PFSK-1 (cell line): ENCODE measurements around the gene COG3.

Source experiments
- POLR2AphosphoS5 ChIP-seq: IDR thresholded peaks from 2 replicates; pipeline ENCODE4 v1.6.1; 2012; ENCODE audit warnings: low read depth, mild to moderate bottlenecking, control low read depth, low read length, moderate library complexity
- SIN3A ChIP-seq: IDR thresholded peaks from 2 replicates; pipeline ENCODE4 v1.6.1; 2012; ENCODE audit warnings: mild to moderate bottlenecking, low read length, moderate library complexity, borderline replicate concordance; ENCODE audit not compliant: insufficient read depth
- TAF1 ChIP-seq: IDR thresholded peaks from 2 replicates; pipeline ENCODE4 v1.6.1; 2012; ENCODE audit warnings: low read length, control low read depth, borderline replicate concordance; ENCODE audit not compliant: insufficient read depth
- TF ChIP-seq, protein P1 (sequence below), 2 experiments: IDR thresholded peaks; 2 replicates each; pipeline versions ENCODE4 v1.6.1 to v1.8.0; 2011 to 2012; ENCODE audit warnings: low read depth in 2 of 2, low read length in 2 of 2, control low read depth in 1 of 2, inconsistent platforms in 1 of 2, mild to moderate bottlenecking in 1 of 2, moderate library complexity in 1 of 2; ENCODE audit not compliant: insufficient read depth in 1 of 2

GRCh38 chr13:45448965-45449559, 15.7 kb upstream of the COG3 start:
- TF ChIP-seq POLR2AphosphoS5 = no peak
- no peak for TF ChIP-seq TAF1
- TF ChIP-seq SIN3A = no peak
- TF ChIP-seq, protein P1, sequence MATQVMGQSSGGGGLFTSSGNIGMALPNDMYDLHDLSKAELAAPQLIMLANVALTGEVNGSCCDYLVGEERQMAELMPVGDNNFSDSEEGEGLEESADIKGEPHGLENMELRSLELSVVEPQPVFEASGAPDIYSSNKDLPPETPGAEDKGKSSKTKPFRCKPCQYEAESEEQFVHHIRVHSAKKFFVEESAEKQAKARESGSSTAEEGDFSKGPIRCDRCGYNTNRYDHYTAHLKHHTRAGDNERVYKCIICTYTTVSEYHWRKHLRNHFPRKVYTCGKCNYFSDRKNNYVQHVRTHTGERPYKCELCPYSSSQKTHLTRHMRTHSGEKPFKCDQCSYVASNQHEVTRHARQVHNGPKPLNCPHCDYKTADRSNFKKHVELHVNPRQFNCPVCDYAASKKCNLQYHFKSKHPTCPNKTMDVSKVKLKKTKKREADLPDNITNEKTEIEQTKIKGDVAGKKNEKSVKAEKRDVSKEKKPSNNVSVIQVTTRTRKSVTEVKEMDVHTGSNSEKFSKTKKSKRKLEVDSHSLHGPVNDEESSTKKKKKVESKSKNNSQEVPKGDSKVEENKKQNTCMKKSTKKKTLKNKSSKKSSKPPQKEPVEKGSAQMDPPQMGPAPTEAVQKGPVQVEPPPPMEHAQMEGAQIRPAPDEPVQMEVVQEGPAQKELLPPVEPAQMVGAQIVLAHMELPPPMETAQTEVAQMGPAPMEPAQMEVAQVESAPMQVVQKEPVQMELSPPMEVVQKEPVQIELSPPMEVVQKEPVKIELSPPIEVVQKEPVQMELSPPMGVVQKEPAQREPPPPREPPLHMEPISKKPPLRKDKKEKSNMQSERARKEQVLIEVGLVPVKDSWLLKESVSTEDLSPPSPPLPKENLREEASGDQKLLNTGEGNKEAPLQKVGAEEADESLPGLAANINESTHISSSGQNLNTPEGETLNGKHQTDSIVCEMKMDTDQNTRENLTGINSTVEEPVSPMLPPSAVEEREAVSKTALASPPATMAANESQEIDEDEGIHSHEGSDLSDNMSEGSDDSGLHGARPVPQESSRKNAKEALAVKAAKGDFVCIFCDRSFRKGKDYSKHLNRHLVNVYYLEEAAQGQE (IDR thresholded peaks at IDR 0.05; ENCODE audit: insufficient read depth in 1 of 2, low read depth in 2 of 2, low read length in 2 of 2) = no peak
